Gastrocnemius medialis (tissue), 4 donors: ENCODE results near the gene KCNIP4.

Experiments used
- POLR2A ChIP-seq, 2 donors: fragments of 450-650 bp; IDR thresholded peaks; one replicate each; pipeline ENCODE4 v1.6.1; 2017; ENCODE audit warnings: antibody characterized with exemption in 2 of 2, mild to moderate bottlenecking in 2 of 2, moderate library complexity in 2 of 2
- TF ChIP-seq, protein P1 (sequence below), 5 experiments: fragments of 450-650 bp in 3 of 5; fragments of 200-600 bp in 2 of 5; sonication (generic) in 2 of 5; IDR thresholded peaks in 4 of 5; conservative IDR thresholded peaks in 1 of 5; 1 replicate in 4 of 5; 2 replicates in 1 of 5; pipeline ENCODE4 v1.5.1; 2016 to 2019; ENCODE audit warnings: antibody characterized with exemption in 5 of 5, mild to moderate bottlenecking in 3 of 5, moderate library complexity in 3 of 5

DNA sequence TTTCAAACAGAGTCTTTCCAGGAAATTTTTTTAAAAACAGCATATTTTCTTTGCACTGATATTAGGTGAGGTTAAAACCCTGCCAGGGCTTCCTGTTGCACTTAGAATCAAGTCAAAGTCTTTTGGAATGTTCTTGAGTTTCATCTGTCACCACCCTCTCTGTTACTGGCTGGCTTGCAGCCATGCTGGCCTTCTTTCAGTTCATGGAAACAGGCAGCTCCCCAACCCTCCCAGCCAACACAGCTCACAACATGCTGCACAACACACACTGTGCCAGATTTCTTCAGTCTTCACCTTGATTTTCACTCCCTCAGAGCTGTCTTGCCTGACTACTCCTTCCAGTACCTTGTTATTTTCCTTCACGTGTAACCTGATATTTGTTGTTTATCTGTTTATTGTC is 129.5 kb downstream of the KCNIP4 start:
- TF ChIP-seq POLR2A (IDR thresholded peaks at IDR 0.05): no peak
- TF ChIP-seq, protein P1, sequence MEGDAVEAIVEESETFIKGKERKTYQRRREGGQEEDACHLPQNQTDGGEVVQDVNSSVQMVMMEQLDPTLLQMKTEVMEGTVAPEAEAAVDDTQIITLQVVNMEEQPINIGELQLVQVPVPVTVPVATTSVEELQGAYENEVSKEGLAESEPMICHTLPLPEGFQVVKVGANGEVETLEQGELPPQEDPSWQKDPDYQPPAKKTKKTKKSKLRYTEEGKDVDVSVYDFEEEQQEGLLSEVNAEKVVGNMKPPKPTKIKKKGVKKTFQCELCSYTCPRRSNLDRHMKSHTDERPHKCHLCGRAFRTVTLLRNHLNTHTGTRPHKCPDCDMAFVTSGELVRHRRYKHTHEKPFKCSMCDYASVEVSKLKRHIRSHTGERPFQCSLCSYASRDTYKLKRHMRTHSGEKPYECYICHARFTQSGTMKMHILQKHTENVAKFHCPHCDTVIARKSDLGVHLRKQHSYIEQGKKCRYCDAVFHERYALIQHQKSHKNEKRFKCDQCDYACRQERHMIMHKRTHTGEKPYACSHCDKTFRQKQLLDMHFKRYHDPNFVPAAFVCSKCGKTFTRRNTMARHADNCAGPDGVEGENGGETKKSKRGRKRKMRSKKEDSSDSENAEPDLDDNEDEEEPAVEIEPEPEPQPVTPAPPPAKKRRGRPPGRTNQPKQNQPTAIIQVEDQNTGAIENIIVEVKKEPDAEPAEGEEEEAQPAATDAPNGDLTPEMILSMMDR (IDR thresholded peaks at IDR 0.05 in 4 of 5, conservative IDR thresholded peaks at IDR 0.05 in 1 of 5): no peak
